K562 (cell line): ENCODE results near the gene VSIG4.

Experiments
- BHLHE40 ChIP-seq: IDR thresholded peaks from 2 replicates; pipeline ENCODE4 v1.6.1; 2011; ENCODE audit warnings: low read length, improper control_type of control experiment
- CBX3 ChIP-seq, 2 experiments: IDR thresholded peaks; 1 replicate in 1 of 2; 2 replicates in 1 of 2; pipeline ENCODE4 v1.6.1; 2012; ENCODE audit warnings: inconsistent platforms in 2 of 2, low read length in 2 of 2, borderline replicate concordance in 1 of 2, control low read depth in 1 of 2
- NCOR1 ChIP-seq: fragments of 450-650 bp; IDR thresholded peaks from 2 replicates; pipeline ENCODE4 v1.6.1; 2016; ENCODE audit warnings: mild to moderate bottlenecking, moderate library complexity
- TF ChIP-seq, protein P1 (sequence below): sonication (generic); formaldehyde crosslinking; IDR thresholded peaks from 2 replicates; pipeline ENCODE4 v1.9.0; 2022; ENCODE audit warnings: mild to moderate bottlenecking, missing genetic modification reagents

GRCh38 chrX:65993915-65994460 is 45.9 kb downstream of the VSIG4 start:
- TF ChIP-seq NCOR1, result no peak
- TF ChIP-seq, protein P1, sequence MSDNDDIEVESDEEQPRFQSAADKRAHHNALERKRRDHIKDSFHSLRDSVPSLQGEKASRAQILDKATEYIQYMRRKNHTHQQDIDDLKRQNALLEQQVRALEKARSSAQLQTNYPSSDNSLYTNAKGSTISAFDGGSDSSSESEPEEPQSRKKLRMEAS (CRISPR knock-in tag), result no peak
- no peak for TF ChIP-seq CBX3 (IDR thresholded peaks at IDR 0.05; ENCODE audit: borderline replicate concordance in 1 of 2, low read length in 2 of 2)
- no peak for TF ChIP-seq BHLHE40
